CD4-positive, alpha-beta T cell treated with Interleukin-4 for 4 hours (primary cell): Measurements from ENCODE around the gene ABHD2.
"Not testable (repeated sequence)": the region's sequence is repeated elsewhere in the genome, so short reads cannot be mapped to it uniquely, and the experiment has no call there.

ENCODE experiments used
- DNase-seq: peaks from one replicate; pipeline ENCODE4 v3.0.0-alpha.2; 2020

Gene ABHD2, protein sequence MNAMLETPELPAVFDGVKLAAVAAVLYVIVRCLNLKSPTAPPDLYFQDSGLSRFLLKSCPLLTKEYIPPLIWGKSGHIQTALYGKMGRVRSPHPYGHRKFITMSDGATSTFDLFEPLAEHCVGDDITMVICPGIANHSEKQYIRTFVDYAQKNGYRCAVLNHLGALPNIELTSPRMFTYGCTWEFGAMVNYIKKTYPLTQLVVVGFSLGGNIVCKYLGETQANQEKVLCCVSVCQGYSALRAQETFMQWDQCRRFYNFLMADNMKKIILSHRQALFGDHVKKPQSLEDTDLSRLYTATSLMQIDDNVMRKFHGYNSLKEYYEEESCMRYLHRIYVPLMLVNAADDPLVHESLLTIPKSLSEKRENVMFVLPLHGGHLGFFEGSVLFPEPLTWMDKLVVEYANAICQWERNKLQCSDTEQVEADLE

DNA sequence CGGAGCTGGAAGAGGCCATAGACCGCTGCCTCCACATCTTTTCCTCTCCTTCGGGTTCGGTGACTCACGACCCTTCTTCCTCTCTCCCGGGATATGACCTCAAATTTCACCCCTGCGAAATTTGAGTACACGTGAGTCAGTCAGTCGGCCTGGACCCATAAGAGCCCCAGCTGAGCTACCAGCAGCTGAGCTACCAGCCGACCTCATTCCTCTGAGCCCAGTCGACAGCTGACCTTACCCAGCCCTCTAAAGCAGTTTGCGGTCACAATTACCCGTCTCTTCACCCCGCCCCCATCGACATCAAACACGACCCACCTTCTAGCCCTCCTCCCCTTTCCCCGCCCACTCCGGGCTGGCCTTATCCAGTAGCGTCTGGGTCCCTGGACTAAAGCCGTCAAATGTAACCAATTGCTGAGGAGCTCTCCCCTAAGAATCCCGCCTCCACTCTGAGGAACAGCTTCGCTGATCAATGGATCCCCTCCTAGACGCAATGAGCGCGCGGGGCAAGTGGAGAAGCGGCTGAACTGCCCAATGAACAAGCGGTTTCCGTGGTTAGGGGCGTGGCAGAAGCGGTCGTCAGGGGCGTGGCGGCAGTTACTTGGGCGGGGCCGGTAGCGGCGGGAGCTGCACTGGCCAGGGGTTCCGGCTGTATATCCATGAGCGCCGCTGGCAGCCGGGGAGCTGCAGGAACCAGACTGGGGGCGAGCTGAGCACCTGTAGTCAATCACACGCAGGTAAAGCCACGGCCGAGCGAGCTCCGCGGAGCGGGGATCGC lies at the start of gene ABHD2:
Gene ABHD2, plus strand, starts transcription at position 627 of the 775 bp plus-strand sequence. CDS start 27,872 bp downstream, outside the sequence.
- DNase-seq = peak; percentile 99

DNA sequence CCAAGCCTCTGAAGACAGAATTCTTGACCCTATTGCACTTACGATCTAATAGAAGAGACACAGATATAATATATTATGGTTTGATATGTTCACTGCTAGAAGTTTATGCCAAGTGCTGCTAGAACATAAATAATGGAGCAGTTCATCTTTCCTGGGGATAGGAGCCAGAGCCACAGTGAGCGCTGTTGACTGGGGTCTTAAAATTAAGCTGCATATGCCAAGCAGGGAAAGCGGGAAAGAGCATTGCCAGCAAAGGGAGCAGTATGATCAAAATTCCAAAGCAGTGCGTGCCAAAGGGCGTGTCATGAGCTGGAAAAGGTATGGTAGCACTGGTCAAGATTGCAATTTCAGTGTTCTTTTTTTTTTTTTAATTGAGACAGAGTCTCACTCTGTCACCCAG lies 49.1 kb upstream of the ABHD2 start:
- no peak for DNase-seq

DNA sequence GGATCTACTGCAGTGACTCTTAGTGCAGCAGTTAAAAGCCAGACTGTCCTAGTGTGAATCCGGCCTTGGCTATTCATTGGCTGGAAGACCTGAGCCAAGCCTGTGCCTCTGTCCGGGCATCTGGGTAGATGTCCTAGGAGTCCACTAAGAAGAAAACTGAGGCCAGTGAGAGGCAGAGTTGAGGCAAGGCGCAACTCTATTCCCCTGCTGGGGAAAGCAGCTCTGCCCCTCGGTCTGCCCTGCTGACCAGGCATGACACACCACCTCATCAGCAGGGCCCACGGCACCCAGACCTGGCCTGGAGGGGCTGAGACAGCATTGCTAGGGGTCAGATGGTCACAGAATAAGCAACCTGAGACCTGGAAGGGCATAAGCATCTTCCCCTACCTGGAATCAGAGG lies 46.7 kb upstream of the ABHD2 start:
- DNase-seq = no peak

DNA sequence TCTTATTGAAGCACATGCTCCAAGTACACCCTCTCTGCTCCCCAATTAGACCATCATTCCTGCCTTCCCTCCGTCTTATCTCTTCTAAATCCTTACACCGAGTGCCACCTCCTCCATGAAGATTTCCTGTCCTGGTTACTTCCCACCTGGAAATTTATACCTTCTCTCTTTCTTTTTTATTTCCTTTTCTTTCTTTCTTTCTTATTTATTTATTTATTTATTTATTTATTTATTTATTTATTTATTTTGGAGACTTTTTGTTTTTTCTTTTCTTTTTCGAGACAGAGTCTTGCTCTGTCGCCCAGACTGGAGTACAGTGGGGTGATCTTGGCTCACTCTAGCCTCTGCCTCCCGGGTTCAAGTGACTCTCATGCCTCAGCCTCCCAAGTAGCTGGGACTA lies 45.9 kb upstream of the ABHD2 start:
- DNase-seq = no peak

DNA sequence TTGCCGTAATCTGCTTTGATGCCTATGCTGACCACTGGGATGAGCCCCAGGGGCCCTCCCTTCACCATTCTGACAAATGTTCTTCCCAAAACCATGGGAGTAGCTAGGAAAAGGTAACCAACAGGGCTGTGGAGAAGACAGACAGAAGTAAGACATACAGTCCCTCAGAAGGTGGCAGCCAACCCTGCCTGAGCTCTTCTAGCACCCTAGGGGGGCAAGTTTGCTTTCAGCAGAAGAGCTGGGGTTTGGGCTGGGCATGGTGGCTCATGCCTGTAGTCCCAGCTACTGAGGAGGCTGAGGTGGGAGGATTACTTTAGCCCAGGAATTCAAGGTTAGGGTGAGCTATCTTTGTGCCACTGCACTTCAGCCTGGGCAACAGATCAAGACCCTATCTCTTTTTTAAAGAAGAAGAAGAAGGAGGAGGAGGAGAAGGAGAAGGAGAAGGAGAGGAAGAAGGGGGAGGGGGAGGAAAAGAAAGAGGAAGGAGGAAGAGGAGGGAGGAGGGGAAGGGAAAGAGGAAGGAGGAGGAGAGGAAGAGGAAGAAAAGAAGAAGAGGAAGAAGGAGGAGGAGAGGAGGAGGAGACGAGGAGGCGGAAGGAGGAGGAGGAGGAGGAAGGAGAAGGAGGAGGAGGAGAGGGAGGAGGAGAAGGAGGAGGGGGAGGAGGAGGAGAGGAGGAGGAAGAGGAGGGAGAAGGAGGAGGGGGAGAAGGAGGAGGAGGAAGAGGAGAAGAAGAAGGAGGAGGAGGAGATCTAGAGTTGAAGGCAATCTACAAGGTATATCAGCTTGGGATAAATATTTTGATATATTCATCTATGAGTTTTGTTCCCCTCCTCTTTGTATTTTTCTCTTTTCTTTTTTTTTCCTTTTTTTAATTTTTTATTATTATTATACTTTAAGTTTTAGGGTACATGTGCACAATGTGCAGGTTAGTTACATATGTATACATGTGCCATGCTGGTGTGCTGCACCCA lies 44.9 kb upstream of the ABHD2 start:
- DNase-seq = no peak

DNA sequence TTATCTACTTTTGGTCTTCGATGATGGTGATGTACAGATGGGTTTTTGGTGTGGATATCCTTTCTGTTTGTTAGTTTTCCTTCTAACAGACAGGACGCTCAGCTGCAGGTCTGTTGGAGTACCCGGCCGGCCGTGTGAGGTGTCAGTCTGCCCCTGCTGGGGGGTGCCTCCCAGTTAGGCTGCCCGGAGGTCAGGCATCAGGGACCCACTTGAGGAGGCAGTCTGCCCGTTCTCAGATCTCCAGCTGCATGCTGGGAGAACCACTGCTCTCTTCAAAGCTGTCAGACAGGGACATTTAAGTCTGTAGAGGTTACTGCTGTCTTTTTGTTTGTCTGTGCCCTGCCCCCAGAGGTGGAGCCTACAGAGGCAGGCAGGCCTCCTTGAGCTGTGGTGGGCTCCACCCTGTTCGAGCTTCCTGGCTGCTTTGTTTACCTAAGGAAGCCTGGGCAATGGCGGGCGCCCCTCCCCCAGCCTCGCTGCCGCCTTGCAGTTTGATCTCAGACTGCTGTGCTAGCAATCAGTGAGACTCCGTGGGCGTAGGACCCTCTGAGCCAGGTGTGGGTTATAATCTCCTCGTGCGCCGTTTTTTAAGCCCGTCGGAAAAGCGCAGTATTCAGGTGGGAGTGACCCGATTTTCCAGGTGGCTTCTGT lies 39.1 kb upstream of the ABHD2 start:
- DNase-seq = not testable (repeated sequence)

DNA sequence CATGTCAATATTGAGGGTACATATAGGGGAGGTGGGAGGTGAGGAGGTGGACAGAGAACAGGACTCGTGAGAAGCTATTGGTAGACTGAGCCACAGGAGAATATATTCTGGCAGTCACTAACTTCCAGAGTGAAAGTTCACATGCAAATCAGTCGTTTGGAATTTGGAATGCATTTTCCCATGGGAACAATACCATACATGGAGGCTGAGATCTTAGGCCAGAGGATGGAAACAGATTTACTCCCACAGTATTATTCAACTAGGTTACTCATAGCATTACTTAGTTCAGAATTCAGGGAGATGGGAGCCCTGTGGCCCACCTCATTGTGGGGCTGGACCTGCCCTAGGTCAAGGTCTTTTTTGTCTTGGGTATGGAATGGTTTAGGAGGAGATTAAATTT lies 36.4 kb upstream of the ABHD2 start:
- DNase-seq = no peak

DNA sequence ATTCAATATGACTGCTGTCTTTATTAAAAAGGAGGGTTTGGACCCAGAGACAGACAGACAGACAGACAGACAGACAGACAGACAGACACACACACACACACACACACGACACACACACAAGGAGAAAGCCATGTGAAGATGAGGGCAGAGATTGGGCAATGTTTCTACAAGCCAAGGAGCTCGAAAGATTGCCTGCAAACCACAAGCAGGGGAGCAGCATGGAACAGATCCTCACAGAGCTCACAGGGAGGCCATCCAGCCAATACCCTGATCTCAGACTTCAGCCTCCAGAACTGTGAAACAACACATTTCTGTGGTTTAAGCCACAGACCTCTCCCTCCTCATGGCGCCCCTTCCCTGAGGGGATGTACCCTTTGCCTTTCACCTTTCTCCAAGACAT lies 35.8 kb upstream of the ABHD2 start:
- no peak for DNase-seq

DNA sequence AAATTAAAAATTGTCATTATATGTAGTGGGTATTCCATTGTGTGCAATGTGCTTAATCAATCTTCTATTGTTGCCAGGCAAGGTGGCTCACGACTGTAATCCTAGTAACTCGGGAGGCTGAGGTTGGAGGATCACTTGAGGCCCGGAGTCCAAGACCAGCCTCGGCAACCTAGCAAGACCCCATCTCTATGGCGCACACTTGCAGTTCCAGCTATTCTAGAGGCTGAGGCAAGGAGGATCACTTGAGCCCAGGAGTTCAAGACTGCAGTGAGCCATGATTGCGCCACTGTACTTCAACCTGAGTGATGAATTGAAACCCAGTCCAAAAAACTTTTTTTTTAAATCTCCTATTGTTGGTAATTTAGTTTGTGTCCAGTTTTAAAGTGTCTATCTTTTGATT lies 33.4 kb upstream of the ABHD2 start:
- DNase-seq = no peak

DNA sequence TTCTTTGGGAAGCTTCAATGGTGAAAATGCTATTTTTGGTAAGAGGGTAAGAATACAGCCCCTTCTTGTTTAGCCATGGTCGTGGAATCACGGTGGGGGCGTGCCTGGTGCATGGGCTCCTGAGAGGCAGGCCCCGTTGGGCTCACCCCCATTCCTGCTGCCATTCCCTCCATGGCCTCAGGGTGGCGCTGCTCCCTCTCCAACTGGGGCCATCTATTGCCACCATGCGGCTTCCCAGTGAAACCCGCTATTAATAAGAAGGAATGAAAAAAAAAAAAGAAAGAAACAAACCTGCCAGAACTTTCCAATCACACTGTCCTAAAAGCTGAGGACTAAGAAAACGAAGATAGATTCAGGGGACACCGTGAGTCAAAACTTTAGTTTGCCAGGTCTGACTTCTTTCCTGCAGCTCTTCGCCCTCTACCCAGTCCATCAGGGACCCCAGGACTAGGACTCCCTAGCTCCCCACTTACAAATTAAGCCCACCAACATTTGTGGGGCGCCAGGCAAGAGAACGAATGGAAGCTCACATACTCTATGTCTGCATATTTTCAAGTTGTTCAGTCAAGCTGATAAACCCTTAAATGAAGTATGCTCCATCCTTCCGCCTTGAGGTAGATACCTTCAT lies 30.6 kb upstream of the ABHD2 start:
- DNase-seq = peak; percentile 78

DNA sequence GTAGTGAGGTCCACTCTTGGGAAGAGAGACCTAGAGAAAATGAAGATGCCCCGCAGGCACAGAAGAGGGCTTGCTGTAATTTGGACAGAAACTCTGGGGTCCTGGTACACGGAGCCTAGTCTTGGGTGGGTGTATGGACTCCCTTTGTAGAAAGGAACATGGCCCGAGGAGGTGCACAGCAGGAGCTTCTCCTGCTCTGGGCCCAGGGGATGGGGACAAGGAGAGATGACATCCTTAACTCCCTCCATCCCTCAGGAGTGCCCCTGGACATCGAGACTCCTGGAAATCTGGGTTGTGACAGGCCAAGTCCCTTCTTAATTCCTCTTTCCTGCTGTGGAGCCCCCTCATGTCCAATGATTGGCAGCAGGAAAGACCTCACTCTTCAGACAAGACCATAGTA lies 29.9 kb upstream of the ABHD2 start:
- no peak for DNase-seq

DNA sequence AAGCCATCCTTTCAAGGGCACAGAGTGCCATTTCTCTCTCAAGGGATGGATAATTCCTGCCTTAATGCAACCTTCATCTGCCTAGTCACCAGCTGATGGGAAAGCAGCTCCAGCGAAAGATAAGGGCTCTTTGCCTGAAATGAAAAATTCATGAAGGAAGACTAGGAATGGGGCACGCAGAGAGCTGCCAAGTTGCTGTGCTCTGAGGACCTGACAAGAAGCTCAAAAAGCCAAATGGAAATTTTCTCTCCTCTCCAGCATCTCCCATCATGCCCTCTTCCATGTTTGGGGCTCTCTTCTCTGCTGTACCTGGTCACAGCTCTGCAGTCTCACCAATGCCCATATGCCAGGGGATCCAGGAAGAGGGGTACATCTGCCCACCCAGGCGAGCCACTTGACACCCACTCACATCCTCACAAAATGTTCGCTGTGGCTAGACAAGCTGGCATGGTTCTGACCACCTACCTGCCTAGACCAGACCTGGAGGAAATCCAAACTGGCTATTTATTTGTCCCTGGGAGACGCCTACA lies 29.3 kb upstream of the ABHD2 start:
- DNase-seq = no peak

DNA sequence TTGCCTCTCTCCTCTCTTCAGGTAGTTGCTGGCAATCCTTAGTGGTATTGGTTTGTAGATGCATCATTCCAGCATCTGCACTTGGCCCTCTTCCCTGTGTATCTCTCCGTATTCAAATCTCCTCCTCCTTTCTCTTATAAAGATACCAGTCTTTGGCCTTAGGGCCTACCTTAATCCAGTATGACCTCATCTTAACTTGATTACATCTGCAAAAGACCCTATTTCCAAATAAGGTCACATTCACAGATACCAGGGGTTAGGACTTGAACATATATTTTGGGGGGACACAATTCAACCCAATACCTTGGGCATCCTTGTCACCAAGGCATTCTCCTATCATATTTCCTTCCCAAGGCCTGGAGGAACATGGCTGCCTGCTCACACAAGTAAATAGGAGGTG lies 22.0 kb upstream of the ABHD2 start:
- no peak for DNase-seq

DNA sequence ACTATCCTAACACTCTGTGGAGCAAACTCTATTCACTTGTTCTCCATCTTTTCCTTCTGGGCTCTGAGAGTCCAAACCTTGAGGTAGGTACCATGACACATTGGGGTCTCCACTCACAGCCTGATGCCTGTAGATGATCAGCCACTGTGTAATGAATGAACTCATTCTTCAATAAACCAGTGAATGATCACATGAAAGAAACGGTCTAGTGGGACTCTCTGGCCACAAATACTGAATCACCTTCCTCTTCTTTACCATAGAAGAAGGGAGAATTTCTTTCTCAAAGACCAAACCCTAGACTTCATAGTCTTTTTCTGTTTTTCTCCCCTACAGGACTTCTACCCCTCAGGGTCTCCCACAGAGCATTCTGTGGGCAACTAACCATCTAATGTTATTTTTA lies 20.5 kb upstream of the ABHD2 start:
- DNase-seq = no peak

DNA sequence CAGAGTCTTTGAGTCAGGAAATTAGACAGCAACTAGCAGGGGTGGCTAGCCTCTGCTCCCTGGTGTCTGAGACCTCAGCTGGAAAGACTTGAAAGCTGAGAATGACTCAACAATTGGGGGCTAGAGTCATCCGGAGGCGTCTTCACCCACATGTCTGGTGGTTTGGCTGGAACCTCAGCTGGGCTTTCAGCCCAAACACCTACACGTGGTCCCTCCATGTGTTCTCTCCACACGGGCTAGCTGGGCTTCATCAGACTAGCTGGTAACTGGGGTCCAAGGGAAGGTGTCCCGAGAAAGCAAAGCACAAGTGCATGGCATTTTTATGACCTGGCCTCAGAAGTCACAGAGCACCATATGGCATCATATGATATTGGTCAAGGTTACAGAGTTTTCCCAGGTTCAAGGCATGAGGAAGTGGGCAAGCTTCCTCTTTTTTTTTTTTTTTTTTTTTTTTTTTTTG lies 19.9 kb upstream of the ABHD2 start:
- DNase-seq = no peak

DNA sequence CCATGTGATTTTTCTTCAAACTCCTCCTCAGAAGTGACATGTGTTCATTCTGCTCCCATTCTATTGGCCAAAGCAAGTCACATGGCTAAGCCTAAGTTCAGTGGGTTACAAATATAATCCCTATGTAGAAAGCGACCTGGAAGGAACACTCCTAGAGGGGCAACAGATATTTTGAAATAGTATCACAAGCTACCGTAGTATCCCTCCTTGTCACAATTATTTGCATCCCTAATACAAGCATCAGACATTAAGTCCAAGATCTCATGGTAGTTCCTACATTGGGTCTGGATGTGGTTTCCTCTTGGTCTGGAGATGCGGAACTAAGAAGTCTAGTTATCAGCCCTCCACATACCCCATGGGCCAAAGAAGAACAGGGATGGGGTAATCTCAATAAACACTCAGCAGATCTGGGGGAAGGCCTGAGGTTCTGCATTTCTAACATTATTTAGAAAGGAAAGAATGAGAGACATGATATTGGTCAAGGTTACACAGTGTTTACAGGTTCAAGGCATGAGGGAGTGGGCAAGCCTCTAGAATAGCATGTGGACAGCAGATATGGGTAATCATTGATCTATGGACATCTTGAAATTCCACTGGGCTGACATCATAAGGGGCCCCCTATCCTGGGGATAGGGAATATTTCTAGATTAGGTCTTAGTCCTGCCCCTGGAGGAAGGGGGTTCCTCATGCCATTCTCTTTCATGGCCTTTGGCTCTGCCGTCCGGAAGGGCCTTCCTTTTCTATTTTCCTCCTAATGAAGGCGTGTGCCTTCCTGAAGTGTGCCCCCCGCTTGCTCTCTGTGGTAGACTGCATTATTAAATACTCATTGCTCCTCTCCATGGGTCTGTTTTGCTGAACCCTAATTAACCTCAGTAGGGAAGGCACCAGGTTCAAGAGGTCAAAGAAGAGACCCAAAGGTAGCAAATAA lies 17.8 kb upstream of the ABHD2 start:
- DNase-seq = peak; percentile 18

DNA sequence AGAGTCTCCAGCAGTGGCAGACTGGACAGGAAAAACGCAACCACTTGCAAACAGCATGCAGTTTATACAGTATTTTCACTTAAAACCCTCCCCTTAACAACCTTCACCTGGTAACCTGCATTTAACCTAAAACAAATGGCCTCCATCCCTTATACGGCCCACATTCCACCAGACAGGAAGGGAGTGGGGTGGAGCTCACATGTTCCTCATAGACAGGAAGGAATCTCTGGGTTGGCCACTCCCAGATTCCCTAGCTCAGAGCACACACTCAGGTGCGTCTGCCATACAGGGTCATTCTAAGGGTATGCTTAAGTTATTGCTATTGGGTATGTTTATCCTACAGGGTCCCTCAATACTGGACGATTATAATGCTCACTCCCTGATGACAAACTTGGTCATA lies 16.8 kb upstream of the ABHD2 start:
- DNase-seq = no peak

DNA sequence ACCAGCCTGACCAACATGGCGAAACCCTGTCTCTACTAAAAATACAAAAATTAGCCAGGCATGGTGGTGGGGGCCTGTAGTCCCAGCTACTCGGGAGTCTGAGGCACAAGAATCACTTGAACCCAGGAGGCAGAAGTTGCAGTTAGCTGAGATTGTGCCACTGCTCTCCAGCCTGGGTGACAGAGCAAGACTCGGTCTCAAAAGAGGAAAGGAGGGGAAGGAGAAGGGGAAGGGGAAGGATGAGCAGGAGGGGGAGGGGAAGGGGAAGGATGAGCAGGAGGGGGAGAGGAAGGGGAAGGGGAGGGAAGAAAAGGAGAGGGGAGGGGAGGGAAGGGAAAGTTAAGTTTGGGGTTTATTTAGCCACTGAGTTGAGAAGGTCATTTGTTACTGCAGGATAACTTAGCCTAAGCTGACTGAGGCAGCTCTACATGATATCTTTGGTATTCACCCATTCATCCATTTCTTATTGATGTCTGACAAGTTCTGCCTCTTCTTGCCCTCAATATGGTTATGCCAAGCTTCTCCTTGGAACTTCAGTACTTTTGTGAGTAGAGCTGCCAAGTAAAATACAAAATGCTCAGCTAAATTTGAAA lies 15.9 kb upstream of the ABHD2 start:
- DNase-seq = no peak

DNA sequence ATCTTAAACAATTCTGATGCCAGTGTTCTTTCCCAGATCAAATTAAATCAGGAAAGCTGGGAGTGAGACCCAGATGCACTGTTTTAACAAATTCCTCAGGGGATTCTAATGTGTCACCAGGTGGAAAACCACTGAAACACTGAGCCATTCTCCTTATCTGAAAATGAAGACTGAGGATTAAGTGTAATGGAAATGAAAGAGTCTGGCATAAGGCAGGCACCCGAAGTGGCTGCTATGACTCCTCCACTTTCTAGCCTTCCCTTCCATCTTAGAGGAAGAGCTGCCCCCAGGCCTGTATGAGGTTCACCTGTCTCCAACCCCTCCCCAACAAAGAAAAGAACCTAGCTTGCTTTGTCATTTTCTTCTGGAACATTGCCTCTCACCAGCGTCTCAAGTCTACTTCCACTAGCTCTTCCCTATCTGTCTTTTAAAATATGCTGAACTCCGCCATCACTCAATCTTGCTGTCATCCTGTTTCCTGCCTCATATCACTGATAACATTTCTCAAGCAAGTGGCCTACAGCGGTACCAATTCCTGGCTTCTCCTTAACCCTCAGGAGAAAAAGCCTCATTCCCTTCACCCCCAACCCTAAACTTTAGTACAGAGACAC lies 13.7 kb upstream of the ABHD2 start:
- DNase-seq = no peak
